Stomach (tissue), 4 donors: Measurements from ENCODE around the gene CTSC.

Source experiments
- CTCF ChIP-seq, 7 experiments: fragments of 450-650 bp in 4 of 7; fragments of 200-600 bp in 3 of 7; sonication (generic) in 3 of 7; IDR thresholded peaks; one replicate each; pipeline ENCODE4 v1.5.1; 2016 to 2019; ENCODE audit warnings: antibody characterized with exemption in 7 of 7, control low read depth in 2 of 7, mild to moderate bottlenecking in 1 of 7
- POLR2A ChIP-seq, 4 donors: fragments of 450-650 bp; IDR thresholded peaks; one replicate each; pipeline ENCODE4 v1.6.1; 2016; ENCODE audit warnings: antibody characterized with exemption in 4 of 4, control low read depth in 2 of 4, mild to moderate bottlenecking in 1 of 4, moderate library complexity in 1 of 4

DNA sequence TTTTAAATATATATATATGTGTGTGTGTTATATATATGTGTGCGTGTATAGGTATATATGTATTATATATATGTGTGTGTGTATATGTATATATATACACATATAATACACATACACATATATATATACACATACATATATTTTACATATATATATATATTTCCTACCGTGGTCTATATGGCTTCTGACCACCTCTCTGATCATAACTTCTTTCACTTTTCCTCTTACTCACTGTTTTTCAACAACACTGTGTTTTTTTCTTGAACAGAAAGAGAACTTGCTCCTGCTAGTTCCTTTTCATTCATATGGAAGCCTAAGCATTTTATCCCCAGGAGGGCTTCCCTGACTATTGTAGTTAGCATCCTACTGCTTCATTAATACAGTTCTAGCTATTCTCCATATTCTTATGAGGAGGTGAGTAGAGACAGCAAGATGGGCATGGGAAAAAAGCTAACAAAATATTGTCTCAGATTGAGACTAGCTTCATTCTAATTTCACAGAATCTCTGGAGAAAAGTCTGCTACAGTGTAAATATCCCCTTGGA, 38.5 kb upstream of the CTSC start:
- TF ChIP-seq CTCF (IDR thresholded peaks at IDR 0.05) (no peak), POLR2A (IDR thresholded peaks at IDR 0.05) (no peak)
